ENCODE results near the gene TP53TG5. TPM values are rescaled to one million over a fixed set of nuclear protein-coding genes. Genes with fewer than 3 reads are reported as not detected.

TP53TG5 gene
- total and polyA plus RNA-seq, 4 donors: 0.03 to 0.28 TPM; not detected in 2

- H3K4me3 ChIP-seq: no peak overlapping the region
- peaks cover 0 to 19% (median 4%) of the 10 kb centered on the region in 5 donors for H3K4me1 ChIP-seq (ENCODE audit: control insufficient read depth in 5 of 5, insufficient read depth in 5 of 5, low read length in 5 of 5)
- no peak overlapping the region for H3K27ac ChIP-seq (ENCODE audit: low read depth in 1 of 2, low read length in 1 of 2)
- H3K36me3 ChIP-seq (ENCODE audit: control insufficient read depth in 4 of 4, insufficient read depth in 4 of 4, low read length in 4 of 4): no peaks in the 10 kb centered on the region
- no peak overlapping the region for H3K9ac ChIP-seq (ENCODE audit: insufficient read depth in 1 of 2, low read length in 2 of 2)
- TF ChIP-seq, protein P1, sequence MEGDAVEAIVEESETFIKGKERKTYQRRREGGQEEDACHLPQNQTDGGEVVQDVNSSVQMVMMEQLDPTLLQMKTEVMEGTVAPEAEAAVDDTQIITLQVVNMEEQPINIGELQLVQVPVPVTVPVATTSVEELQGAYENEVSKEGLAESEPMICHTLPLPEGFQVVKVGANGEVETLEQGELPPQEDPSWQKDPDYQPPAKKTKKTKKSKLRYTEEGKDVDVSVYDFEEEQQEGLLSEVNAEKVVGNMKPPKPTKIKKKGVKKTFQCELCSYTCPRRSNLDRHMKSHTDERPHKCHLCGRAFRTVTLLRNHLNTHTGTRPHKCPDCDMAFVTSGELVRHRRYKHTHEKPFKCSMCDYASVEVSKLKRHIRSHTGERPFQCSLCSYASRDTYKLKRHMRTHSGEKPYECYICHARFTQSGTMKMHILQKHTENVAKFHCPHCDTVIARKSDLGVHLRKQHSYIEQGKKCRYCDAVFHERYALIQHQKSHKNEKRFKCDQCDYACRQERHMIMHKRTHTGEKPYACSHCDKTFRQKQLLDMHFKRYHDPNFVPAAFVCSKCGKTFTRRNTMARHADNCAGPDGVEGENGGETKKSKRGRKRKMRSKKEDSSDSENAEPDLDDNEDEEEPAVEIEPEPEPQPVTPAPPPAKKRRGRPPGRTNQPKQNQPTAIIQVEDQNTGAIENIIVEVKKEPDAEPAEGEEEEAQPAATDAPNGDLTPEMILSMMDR (IDR thresholded peaks at IDR 0.05; ENCODE audit: control extremely low read depth, extremely low read depth): no peak
- peaks cover 0 to 5% (median 1%) of the 10 kb centered on the region in 4 donors for H3K9me3 ChIP-seq (ENCODE audit: control insufficient read depth in 4 of 4, insufficient read depth in 3 of 4, low read length in 3 of 4)
- DNase-seq (no peak), ATAC-seq (ENCODE audit: insufficient read depth, low FRiP score) (no peak)
- 81 to 83% methylated on average over 1 of the region's 1 CpG for WGBS, 2 donors
- peaks cover 0 to 30% (median 21%) of the 10 kb centered on the region in 3 donors for H3K27me3 ChIP-seq (ENCODE audit: control insufficient read depth in 3 of 3, insufficient read depth in 3 of 3, low read length in 2 of 3)
These were observed 26.3 kb upstream of the TP53TG5 start for GRCh38 chr20:45404438-45404837.

DNA sequence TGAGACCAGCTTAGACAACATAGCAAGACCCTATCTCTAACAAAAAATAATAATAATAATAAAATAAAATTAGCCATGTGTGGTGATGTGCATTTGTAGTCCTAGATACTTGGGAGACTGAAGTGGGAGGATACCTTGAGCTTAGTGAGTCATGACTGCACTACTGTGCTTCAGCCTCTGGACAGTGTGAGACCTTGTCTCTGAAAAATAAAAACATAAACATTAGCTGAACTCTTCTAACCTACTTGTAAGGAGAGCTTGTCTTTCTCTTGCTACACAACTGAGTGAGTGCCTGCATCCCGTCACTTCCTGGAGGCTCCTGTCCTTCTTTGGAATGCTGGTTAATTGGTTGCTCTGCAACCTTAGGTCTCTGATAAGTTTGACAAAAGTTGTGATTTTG, 24.8 kb upstream of the TP53TG5 start:
- WGBS, 2 donors: 100% methylated on average over 1 of the region's 1 CpG
- peaks cover 0 to 5% (median 1%) of the 10 kb centered on the region in 4 donors for H3K9me3 ChIP-seq (ENCODE audit: control insufficient read depth in 4 of 4, insufficient read depth in 3 of 4, low read length in 3 of 4)
- TF ChIP-seq, protein P1 (IDR thresholded peaks at IDR 0.05; ENCODE audit: control extremely low read depth, extremely low read depth): no peak
- H3K36me3 ChIP-seq (ENCODE audit: control insufficient read depth in 4 of 4, insufficient read depth in 4 of 4, low read length in 4 of 4): no peaks in the 10 kb centered on the region
- peaks cover 0 to 26% (median 21%) of the 10 kb centered on the region in 3 donors for H3K27me3 ChIP-seq (ENCODE audit: control insufficient read depth in 3 of 3, insufficient read depth in 3 of 3, low read length in 2 of 3)
- DNase-seq (no peak), ATAC-seq (ENCODE audit: insufficient read depth, low FRiP score) (no peak)
- no peak overlapping the region for H3K9ac ChIP-seq (ENCODE audit: insufficient read depth in 1 of 2, low read length in 2 of 2)
- no peak overlapping the region for H3K27ac ChIP-seq (ENCODE audit: low read depth in 1 of 2, low read length in 1 of 2)
- H3K4me3 ChIP-seq: no peak overlapping the region
- peaks cover 0 to 19% (median 3%) of the 10 kb centered on the region in 5 donors for H3K4me1 ChIP-seq (ENCODE audit: control insufficient read depth in 5 of 5, insufficient read depth in 5 of 5, low read length in 5 of 5)

- WGBS, 2 donors: 97 to 99% methylated on average over 6 of the region's 6 CpGs
- TF ChIP-seq, protein P1 (IDR thresholded peaks at IDR 0.05; ENCODE audit: control extremely low read depth, extremely low read depth): no peak
- ATAC-seq (ENCODE audit: insufficient read depth, low FRiP score): no peak
- peaks cover 0 to 5% (median 1%) of the 10 kb centered on the region in 4 donors for H3K9me3 ChIP-seq (ENCODE audit: control insufficient read depth in 4 of 4, insufficient read depth in 3 of 4, low read length in 3 of 4)
- H3K4me1 ChIP-seq (ENCODE audit: control insufficient read depth in 5 of 5, insufficient read depth in 5 of 5, low read length in 5 of 5): peaks cover 0 to 2% (median 0%) of the 10 kb centered on the region in 5 donors
- no peak overlapping the region for H3K9ac ChIP-seq (ENCODE audit: insufficient read depth in 1 of 2, low read length in 2 of 2)
- H3K4me3 ChIP-seq: no peak overlapping the region
- no peak for DNase-seq
- H3K27ac ChIP-seq (ENCODE audit: low read depth in 1 of 2, low read length in 1 of 2): no peak overlapping the region
- no peaks in the 10 kb centered on the region for H3K36me3 ChIP-seq (ENCODE audit: control insufficient read depth in 4 of 4, insufficient read depth in 4 of 4, low read length in 4 of 4)
- H3K27me3 ChIP-seq (ENCODE audit: control insufficient read depth in 3 of 3, insufficient read depth in 3 of 3, low read length in 2 of 3): peaks cover 0 to 12% (median 10%) of the 10 kb centered on the region in 3 donors
These were observed 22.4 kb upstream of the TP53TG5 start for GRCh38 chr20:45400346-45401031.

Data from lung (tissue), 12 donors.